ENCODE measurements around the gene DGKQ. TPM values are rescaled to one million over a fixed set of nuclear protein-coding genes. Genes with fewer than 3 reads are reported as not detected.

Gene DGKQ
- total and polyA plus RNA-seq, 2 of the 8 experiments (the other 6 are each of a cell fraction or from before 2014, with no cell fraction given) = 7.3 to 9.7 TPM

- peak; percentile 16 to 43; a peak in 2 of 4 replicates for TF ChIP-seq RAD21 (IDR thresholded peaks at IDR 0.05 in 1 of 2, conservative IDR thresholded peaks at IDR 0.05 in 1 of 2; ENCODE audit: low read depth in 2 of 2, low read length in 2 of 2)
- TF ChIP-seq HDAC2 (IDR thresholded peaks at IDR 0.05; ENCODE audit: borderline replicate concordance in 1 of 2, low read depth in 2 of 2, low read length in 2 of 2) = peak in 1 of 2 experiments; percentile 76; a peak in 2 of 4 replicates
- peak; percentile 75 for TF ChIP-seq KDM4A (IDR thresholded peaks at IDR 0.05; ENCODE audit: low read depth, low read length, severe bottlenecking)
- no peak for TF ChIP-seq SP1 (IDR thresholded peaks at IDR 0.05; ENCODE audit: low read depth, low read length)
- no peak for TF ChIP-seq SIRT6 (IDR thresholded peaks at IDR 0.05; ENCODE audit: low read length)
- TF ChIP-seq NANOG (IDR thresholded peaks at IDR 0.05; ENCODE audit: insufficient read depth, low read depth, low read length, poor library complexity, severe bottlenecking) = no peak
- TF ChIP-seq CHD2 (IDR thresholded peaks at IDR 0.05; ENCODE audit: low read length) = no peak
- no peak for TF ChIP-seq POU5F1 (IDR thresholded peaks at IDR 0.05; ENCODE audit: low read depth, low read length)
- TF ChIP-seq, protein P1, sequence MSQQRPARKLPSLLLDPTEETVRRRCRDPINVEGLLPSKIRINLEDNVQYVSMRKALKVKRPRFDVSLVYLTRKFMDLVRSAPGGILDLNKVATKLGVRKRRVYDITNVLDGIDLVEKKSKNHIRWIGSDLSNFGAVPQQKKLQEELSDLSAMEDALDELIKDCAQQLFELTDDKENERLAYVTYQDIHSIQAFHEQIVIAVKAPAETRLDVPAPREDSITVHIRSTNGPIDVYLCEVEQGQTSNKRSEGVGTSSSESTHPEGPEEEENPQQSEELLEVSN (IDR thresholded peaks at IDR 0.05) = 0 out of 2 replicates have a peak, but pooled peaks have one; percentile 6
- no peak for TF ChIP-seq RFX5 (IDR thresholded peaks at IDR 0.05; ENCODE audit: borderline replicate concordance, low read depth, low read length)
- TF ChIP-seq CHD1 (IDR thresholded peaks at IDR 0.05; ENCODE audit: low read depth, low read length) = no peak
- no peak for TF ChIP-seq HDAC6 (IDR thresholded peaks at IDR 0.05; ENCODE audit: low read depth, low read length)
- no peak for TF ChIP-seq CBX8 (IDR thresholded peaks at IDR 0.05; ENCODE audit: borderline replicate concordance, low read depth, low read length)
- TF ChIP-seq RXRA (IDR thresholded peaks at IDR 0.05; ENCODE audit: insufficient read depth, low read depth, low read length) = no peak
- no peak for TF ChIP-seq RNF2 (IDR thresholded peaks at IDR 0.05; ENCODE audit: borderline replicate concordance, low read depth, low read length, missing control alignments, poor library complexity, severe bottlenecking)
- no peak for TF ChIP-seq JUN (IDR thresholded peaks at IDR 0.05; ENCODE audit: low read depth, low read length)
- no peak for TF ChIP-seq BRCA1 (IDR thresholded peaks at IDR 0.05; ENCODE audit: low read depth, low read length)
- TF ChIP-seq POLR2AphosphoS5 (IDR thresholded peaks at IDR 0.05; ENCODE audit: low read depth, low read length) = no peak
- 0 out of 2 replicates have a peak, but pooled peaks have one; percentile 52 for TF ChIP-seq GABPA (IDR thresholded peaks at IDR 0.05; ENCODE audit: borderline replicate concordance, insufficient read depth, low read length)
These were observed 13.7 kb upstream of the DGKQ start, which contains the start of gene IDUA (continued) for GRCh38 chr4:986879-987623.

Measured in H1 (cell line).